ENCODE measurements around the gene FXYD5. TPM values are rescaled to one million over a fixed set of nuclear protein-coding genes. Genes with fewer than 3 reads are reported as not detected.

FXYD5 gene
- total and polyA plus RNA-seq, 10 of the 15 experiments (the other 5 are each of a cell fraction or from before 2014, with no cell fraction given): 30.0 to 159 (median 93.9) TPM

- DNase-seq (ENCODE audit: low read depth, low spot score) (no peak), ATAC-seq (peak; percentile 32), FAIRE-seq (peak; percentile 18)
- in situ Hi-C loops (cut with MboI) (no loop called here), intact Hi-C loops (cut with micrococcal nuclease; ENCODE audit: unreplicated experiment) (loop anchor here (1.0 to 5.0 kb wide), 2 partner anchors 41 to 49 kb away; no protein-coding TSS in a partner anchor)
- peak overlapping the region; percentile 4; the same call in 1 of the 2 replicates for H3K9ac ChIP-seq (ENCODE audit: control insufficient read depth, insufficient read depth, low read length)
- SMC1A ChIA-PET (ENCODE audit: uncharacterized antibody, unreplicated experiment): interaction anchor here (0.8 to 1.9 kb wide), 9 partner anchors 10 to 114 kb away, joined by 3 to 8 read pairs (median 3); partner anchors contain the start of gene FXYD5
- 14% methylated on average over 6 of the region's 6 CpGs for WGBS (ENCODE audit: insufficient coverage, insufficient replicate concordance, low lambda C conversion rate, missing lambda C conversion rate)
- H3K9me3 ChIP-seq (replicated peaks; ENCODE audit: control insufficient read depth, insufficient read depth, low read length): no peaks in the 10 kb centered on the region
- no TSS peak for BruUV-seq (replicated peaks)
- H3K36me3 ChIP-seq (ENCODE audit: control insufficient read depth in 2 of 2, insufficient read depth in 2 of 2, low read length in 1 of 2): no peaks in the 10 kb centered on the region
- TF ChIP-seq ESRRA (IDR thresholded peaks at IDR 0.05; ENCODE audit: low read length): no peak
- no peak for TF ChIP-seq MLLT1 (IDR thresholded peaks at IDR 0.05)
- TF ChIP-seq MXI1 (IDR thresholded peaks at IDR 0.05; ENCODE audit: low read depth, low read length): 0 out of 2 replicates have a peak, but pooled peaks have one; percentile 15
- TF ChIP-seq ZNF24 (IDR thresholded peaks at IDR 0.05): peak; percentile 96
- TF ChIP-seq, protein P1, sequence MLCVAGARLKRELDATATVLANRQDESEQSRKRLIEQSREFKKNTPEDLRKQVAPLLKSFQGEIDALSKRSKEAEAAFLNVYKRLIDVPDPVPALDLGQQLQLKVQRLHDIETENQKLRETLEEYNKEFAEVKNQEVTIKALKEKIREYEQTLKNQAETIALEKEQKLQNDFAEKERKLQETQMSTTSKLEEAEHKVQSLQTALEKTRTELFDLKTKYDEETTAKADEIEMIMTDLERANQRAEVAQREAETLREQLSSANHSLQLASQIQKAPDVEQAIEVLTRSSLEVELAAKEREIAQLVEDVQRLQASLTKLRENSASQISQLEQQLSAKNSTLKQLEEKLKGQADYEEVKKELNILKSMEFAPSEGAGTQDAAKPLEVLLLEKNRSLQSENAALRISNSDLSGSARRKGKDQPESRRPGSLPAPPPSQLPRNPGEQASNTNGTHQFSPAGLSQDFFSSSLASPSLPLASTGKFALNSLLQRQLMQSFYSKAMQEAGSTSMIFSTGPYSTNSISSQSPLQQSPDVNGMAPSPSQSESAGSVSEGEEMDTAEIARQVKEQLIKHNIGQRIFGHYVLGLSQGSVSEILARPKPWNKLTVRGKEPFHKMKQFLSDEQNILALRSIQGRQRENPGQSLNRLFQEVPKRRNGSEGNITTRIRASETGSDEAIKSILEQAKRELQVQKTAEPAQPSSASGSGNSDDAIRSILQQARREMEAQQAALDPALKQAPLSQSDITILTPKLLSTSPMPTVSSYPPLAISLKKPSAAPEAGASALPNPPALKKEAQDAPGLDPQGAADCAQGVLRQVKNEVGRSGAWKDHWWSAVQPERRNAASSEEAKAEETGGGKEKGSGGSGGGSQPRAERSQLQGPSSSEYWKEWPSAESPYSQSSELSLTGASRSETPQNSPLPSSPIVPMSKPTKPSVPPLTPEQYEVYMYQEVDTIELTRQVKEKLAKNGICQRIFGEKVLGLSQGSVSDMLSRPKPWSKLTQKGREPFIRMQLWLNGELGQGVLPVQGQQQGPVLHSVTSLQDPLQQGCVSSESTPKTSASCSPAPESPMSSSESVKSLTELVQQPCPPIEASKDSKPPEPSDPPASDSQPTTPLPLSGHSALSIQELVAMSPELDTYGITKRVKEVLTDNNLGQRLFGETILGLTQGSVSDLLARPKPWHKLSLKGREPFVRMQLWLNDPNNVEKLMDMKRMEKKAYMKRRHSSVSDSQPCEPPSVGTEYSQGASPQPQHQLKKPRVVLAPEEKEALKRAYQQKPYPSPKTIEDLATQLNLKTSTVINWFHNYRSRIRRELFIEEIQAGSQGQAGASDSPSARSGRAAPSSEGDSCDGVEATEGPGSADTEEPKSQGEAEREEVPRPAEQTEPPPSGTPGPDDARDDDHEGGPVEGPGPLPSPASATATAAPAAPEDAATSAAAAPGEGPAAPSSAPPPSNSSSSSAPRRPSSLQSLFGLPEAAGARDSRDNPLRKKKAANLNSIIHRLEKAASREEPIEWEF (IDR thresholded peaks at IDR 0.05; ENCODE audit: insufficient replicate concordance, low read depth, low read length): peak; percentile 28
- TF ChIP-seq PAX8 (IDR thresholded peaks at IDR 0.05): no peak
- 0 out of 2 replicates have a peak, but pooled peaks have one; percentile 11 for TF ChIP-seq IKZF1 (conservative IDR thresholded peaks at IDR 0.05)
- POLR2A ChIA-PET: interaction anchor here (0.9 to 2.1 kb wide), 4 partner anchors 10 to 45 kb away, joined by 3 to 6 read pairs (median 4); no protein-coding TSS in a partner anchor
- no peaks in the 10 kb centered on the region for H3K79me2 ChIP-seq (ENCODE audit: control insufficient read depth, insufficient read depth, low read length)
- peak overlapping the region; percentile 68 for H3K4me2 ChIP-seq (ENCODE audit: control insufficient read depth, insufficient read depth)
- H3K27ac ChIP-seq (ENCODE audit: control insufficient read depth, insufficient read depth): peak overlapping the region; percentile 83
- RAD21 ChIA-PET (ENCODE audit: unreplicated experiment): interaction anchor here (0.7 to 3.3 kb wide), 7 partner anchors 31 to 140 kb away, joined by 3 to 15 read pairs (median 4); partner anchors contain the start of gene FXYD7
- peak overlapping the region; percentile 27; the same call in 1 of the 2 replicates for H3K4me3 ChIP-seq
- CTCF ChIA-PET: interaction anchor here (0.8 to 2.0 kb wide), 6 partner anchors 9 to 70 kb away, joined by 3 to 9 read pairs (median 5); partner anchors contain the start of genes FXYD7 and LGI4
- no peaks in the 10 kb centered on the region for H4K20me1 ChIP-seq (ENCODE audit: control insufficient read depth, insufficient read depth)
- no peak overlapping the region; the same call in 1 of the 2 replicates for H2AFZ ChIP-seq (ENCODE audit: control insufficient read depth, low read depth, low read length)
- no peaks in the 10 kb centered on the region for H3K27me3 ChIP-seq (replicated peaks in 1 of 2; ENCODE audit: control insufficient read depth in 2 of 2, insufficient read depth in 2 of 2, low read length in 1 of 2)
- H3K4me1 ChIP-seq (ENCODE audit: control insufficient read depth, insufficient read depth, low read length): peaks cover 36% of the 10 kb centered on the region
Measured at GRCh38 chr19:35205733-35206323, 51.3 kb downstream of the FXYD5 start.

All from GM12878 (cell line).